Activated T-helper 17 cell treated with anti-CD3 and anti-CD28 coated beads, Interleukin-2, amount 50 U/mL, for 72 hours (primary cell): ENCODE measurements around the gene GRIN3A. TPM values are rescaled to one million over a fixed set of nuclear protein-coding genes. Genes with fewer than 3 reads are reported as not detected.

Experiments
- total RNA-seq, 2 donors: library from RNA; stranded (reverse); gene quantifications; one replicate each; pipeline ENCODE4 v1.2.3, GENCODE V29; 2022

GRIN3A gene
- total RNA-seq, 2 donors from 2014 or later, result not detected

Other genes with a start within 250 kb of the GRIN3A start
- 10 to 100 TPM; 46.2 to 49.4 TPM for gene RNF20, start 204.8 kb downstream of the GRIN3A start, total RNA-seq
- gene PPP3R2, start 143.7 kb downstream of the GRIN3A start, total RNA-seq, result not detected